ENCODE results near the gene ZDHHC14.
"Not testable (repeated sequence)": the region's sequence is repeated elsewhere in the genome, so short reads cannot be mapped to it uniquely, and the experiment has no call there.

The ZDHHC14 gene

GRCh38 chr6:157381631-157382621 lies 936 bp downstream of the ZDHHC14 start:
- intact Hi-C loops (cut with DNase I; ENCODE audit: low total_unique reads), result no loop called here
- peak; percentile 73 to 77 for DNase-seq
- Histone ChIP-seq H3K4me1 (peaks cover 0 to 28% (median 18%) of the 10 kb centered on the region in 4 donors), H3K9me3 (no peaks in the 10 kb centered on the region), H3K27ac (peak overlapping the region; percentile 92 to 98), H3K36me3 (no peaks in the 10 kb centered on the region), H3K27me3 (no peaks in the 10 kb centered on the region), H3K4me3 (peak overlapping the region; percentile 73 to 96)
- TF ChIP-seq CTCF (IDR thresholded peaks at IDR 0.05), result no peak

GRCh38 chr6:157382821-157383220 lies 1.8 kb downstream of the ZDHHC14 start:
- Histone ChIP-seq H3K9me3 (no peaks in the 10 kb centered on the region), H3K4me3 (peak overlapping the region; percentile 73 to 96), H3K27ac (no peak overlapping the region), H3K36me3 (no peaks in the 10 kb centered on the region), H3K4me1 (peaks cover 0 to 28% (median 18%) of the 10 kb centered on the region in 4 donors), H3K27me3 (no peaks in the 10 kb centered on the region)
- no peak for DNase-seq
- no peak for TF ChIP-seq CTCF (IDR thresholded peaks at IDR 0.05)
- intact Hi-C loops (cut with DNase I; ENCODE audit: low total_unique reads), result no loop called here

- peak overlapping the region in 1 of 2 donors; percentile 73 for H3K4me3 ChIP-seq
- no peaks in the 10 kb centered on the region for H3K27me3 ChIP-seq
- intact Hi-C loops (cut with DNase I; ENCODE audit: low total_unique reads), result no loop called here
- no peak for DNase-seq
- no peak overlapping the region for H3K27ac ChIP-seq
- no peaks in the 10 kb centered on the region for H3K36me3 ChIP-seq
- H3K9me3 ChIP-seq, result no peaks in the 10 kb centered on the region
- H3K4me1 ChIP-seq, result peaks cover 0 to 28% (median 18%) of the 10 kb centered on the region in 4 donors
- TF ChIP-seq CTCF (IDR thresholded peaks at IDR 0.05), result no peak
Measured at GRCh38 chr6:157383471-157383870, 2.5 kb downstream of the ZDHHC14 start.

- H3K36me3 ChIP-seq; H3K4me3 ChIP-seq; intact Hi-C loops (cut with DNase I; ENCODE audit: low total_unique reads); H3K27me3 ChIP-seq; DNase-seq; H3K9me3 ChIP-seq; H3K27ac ChIP-seq: not testable (repeated sequence)
- peaks cover 0 to 21% (median 16%) of the 10 kb centered on the region in 4 donors for H3K4me1 ChIP-seq
Measured at GRCh38 chr6:157384962-157385361, 4.0 kb downstream of the ZDHHC14 start.

GRCh38 chr6:157385482-157385881 lies 4.5 kb downstream of the ZDHHC14 start:
- intact Hi-C loops (cut with DNase I; ENCODE audit: low total_unique reads), result no loop called here
- Histone ChIP-seq H3K36me3 (no peaks in the 10 kb centered on the region), H3K4me3 (no peak overlapping the region), H3K4me1 (peaks cover 0 to 21% (median 16%) of the 10 kb centered on the region in 4 donors), H3K27me3 (no peaks in the 10 kb centered on the region), H3K9me3 (peaks cover 0 to 4% (median 0%) of the 10 kb centered on the region in 3 donors), H3K27ac (no peak overlapping the region)
- no peak for DNase-seq
- TF ChIP-seq CTCF (IDR thresholded peaks at IDR 0.05), result no peak

GRCh38 chr6:157386023-157386422 lies 5.0 kb downstream of the ZDHHC14 start:
- no peak for DNase-seq
- H3K4me3 ChIP-seq, result no peak overlapping the region
- TF ChIP-seq CTCF (IDR thresholded peaks at IDR 0.05), result no peak
- no peak overlapping the region for H3K27ac ChIP-seq
- no peaks in the 10 kb centered on the region for H3K36me3 ChIP-seq
- H3K9me3 ChIP-seq, result peaks cover 0 to 10% (median 4%) of the 10 kb centered on the region in 3 donors
- peaks cover 0 to 21% (median 16%) of the 10 kb centered on the region in 4 donors for H3K4me1 ChIP-seq
- intact Hi-C loops (cut with DNase I; ENCODE audit: low total_unique reads), result no loop called here
- H3K27me3 ChIP-seq, result no peaks in the 10 kb centered on the region

Data from tibial artery (tissue), 4 donors.